ENCODE results near the gene KLB. TPM values are rescaled to one million over a fixed set of nuclear protein-coding genes. Genes with fewer than 3 reads are reported as not detected.

Gene KLB
- polyA plus RNA-seq, 1 donor from 2014 or later, result 0.09 TPM

DNA sequence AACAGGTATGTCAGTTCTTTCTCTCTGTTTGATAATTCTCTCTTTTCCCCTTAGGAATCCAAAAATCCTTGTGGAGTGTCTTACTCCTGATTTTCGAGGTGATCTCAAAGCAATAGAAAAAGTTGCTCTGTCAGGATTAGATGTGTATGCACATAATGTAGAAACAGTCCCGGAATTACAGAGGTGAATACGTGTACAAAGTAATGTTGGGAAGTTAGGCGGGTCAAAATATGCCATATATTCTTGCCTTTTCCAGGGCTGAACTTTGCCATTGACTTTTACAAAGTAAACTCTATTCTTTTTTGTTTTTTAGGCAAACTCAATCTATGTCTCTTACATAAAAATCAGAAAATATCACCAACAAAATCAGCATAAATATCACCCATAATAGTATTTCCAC is 60.7 kb downstream of the KLB start:
- no peaks in the 10 kb centered on the region for H3K27me3 Mint-ChIP-seq
- no peak overlapping the region for H3K27ac Mint-ChIP-seq
- H3K36me3 Mint-ChIP-seq, result peaks cover 1% of the 10 kb centered on the region
- H3K4me1 Mint-ChIP-seq, result peaks cover 6 to 8% (median 7%) of the 10 kb centered on the region in 3 donors
- H3K4me3 Mint-ChIP-seq, result no peak overlapping the region
- H3K9me3 Mint-ChIP-seq, result no peaks in the 10 kb centered on the region

- peaks cover 6 to 8% (median 7%) of the 10 kb centered on the region in 3 donors for H3K4me1 Mint-ChIP-seq
- H3K27ac Mint-ChIP-seq, result peak overlapping the region; percentile 49 to 89 (median 51)
- H3K27me3 Mint-ChIP-seq, result no peaks in the 10 kb centered on the region
- no peaks in the 10 kb centered on the region for H3K9me3 Mint-ChIP-seq
- peak overlapping the region in 3 of 4 donors; percentile 57 to 80 (median 79) for H3K4me3 Mint-ChIP-seq
- peaks cover 1% of the 10 kb centered on the region for H3K36me3 Mint-ChIP-seq
Measured at GRCh38 chr4:39469429-39470077, 62.8 kb downstream of the KLB start.

- Mint-ChIP-seq H3K4me3 (no peak overlapping the region), H3K4me1 (peaks cover 6 to 8% (median 7%) of the 10 kb centered on the region in 3 donors), H3K27ac (peak overlapping the region in 1 of 3 donors; percentile 49), H3K9me3 (no peaks in the 10 kb centered on the region), H3K36me3 (peaks cover 1% of the 10 kb centered on the region), H3K27me3 (no peaks in the 10 kb centered on the region)
Measured at GRCh38 chr4:39470402-39470801, 63.7 kb downstream of the KLB start.

DNA sequence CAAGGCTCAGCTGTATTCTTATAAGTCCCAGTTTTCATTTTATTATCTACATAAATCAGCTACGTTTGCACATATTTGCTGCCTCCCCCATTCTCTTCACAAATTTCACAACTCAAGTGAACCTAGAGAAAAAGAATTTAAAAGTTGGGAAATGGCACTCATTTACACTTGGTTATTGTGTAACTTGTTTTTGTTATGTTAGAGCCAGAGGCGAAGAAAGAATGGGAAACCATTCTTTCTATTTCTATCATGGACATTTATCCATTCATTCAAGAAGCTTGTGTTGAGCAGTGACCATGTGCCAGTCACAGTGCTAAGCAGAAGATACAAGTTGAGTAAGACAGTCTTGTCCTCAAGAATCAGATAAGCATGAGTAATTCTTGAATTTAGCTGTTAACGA is 65.7 kb downstream of the KLB start:
- no peaks in the 10 kb centered on the region for H3K27me3 Mint-ChIP-seq
- peaks cover 1% of the 10 kb centered on the region for H3K36me3 Mint-ChIP-seq
- H3K9me3 Mint-ChIP-seq, result no peaks in the 10 kb centered on the region
- H3K4me3 Mint-ChIP-seq, result no peak overlapping the region
- no peak overlapping the region for H3K27ac Mint-ChIP-seq
- peaks cover 6 to 8% (median 7%) of the 10 kb centered on the region in 3 donors for H3K4me1 Mint-ChIP-seq

- Mint-ChIP-seq H3K27ac (no peak overlapping the region), H3K36me3 (peaks cover 1% of the 10 kb centered on the region), H3K4me3 (no peak overlapping the region), H3K9me3 (no peaks in the 10 kb centered on the region), H3K4me1 (no peaks in the 10 kb centered on the region), H3K27me3 (no peaks in the 10 kb centered on the region)
Measured at GRCh38 chr4:39476187-39476895, 69.6 kb downstream of the KLB start.

- Mint-ChIP-seq H3K27ac (no peak overlapping the region), H3K27me3 (no peaks in the 10 kb centered on the region), H3K36me3 (no peaks in the 10 kb centered on the region), H3K9me3 (peaks cover 0 to 7% (median 6%) of the 10 kb centered on the region in 3 donors), H3K4me3 (no peak overlapping the region), H3K4me1 (no peaks in the 10 kb centered on the region)
Measured at GRCh38 chr4:39480251-39480650, 73.5 kb downstream of the KLB start.

- Mint-ChIP-seq H3K4me3 (no peak overlapping the region), H3K9me3 (peaks cover 0 to 7% (median 7%) of the 10 kb centered on the region in 3 donors), H3K36me3 (no peaks in the 10 kb centered on the region), H3K27me3 (no peaks in the 10 kb centered on the region), H3K4me1 (no peaks in the 10 kb centered on the region), H3K27ac (no peak overlapping the region)
Measured at GRCh38 chr4:39480902-39481695, 74.4 kb downstream of the KLB start.

GRCh38 chr4:39484582-39485272 is 78.0 kb downstream of the KLB start:
- no peaks in the 10 kb centered on the region for H3K4me1 Mint-ChIP-seq
- H3K4me3 Mint-ChIP-seq, result peak overlapping the region in 1 of 4 donors; percentile 34
- no peak overlapping the region for H3K27ac Mint-ChIP-seq
- H3K27me3 Mint-ChIP-seq, result no peaks in the 10 kb centered on the region
- no peaks in the 10 kb centered on the region for H3K36me3 Mint-ChIP-seq
- peaks cover 0 to 7% (median 7%) of the 10 kb centered on the region in 3 donors for H3K9me3 Mint-ChIP-seq

DNA sequence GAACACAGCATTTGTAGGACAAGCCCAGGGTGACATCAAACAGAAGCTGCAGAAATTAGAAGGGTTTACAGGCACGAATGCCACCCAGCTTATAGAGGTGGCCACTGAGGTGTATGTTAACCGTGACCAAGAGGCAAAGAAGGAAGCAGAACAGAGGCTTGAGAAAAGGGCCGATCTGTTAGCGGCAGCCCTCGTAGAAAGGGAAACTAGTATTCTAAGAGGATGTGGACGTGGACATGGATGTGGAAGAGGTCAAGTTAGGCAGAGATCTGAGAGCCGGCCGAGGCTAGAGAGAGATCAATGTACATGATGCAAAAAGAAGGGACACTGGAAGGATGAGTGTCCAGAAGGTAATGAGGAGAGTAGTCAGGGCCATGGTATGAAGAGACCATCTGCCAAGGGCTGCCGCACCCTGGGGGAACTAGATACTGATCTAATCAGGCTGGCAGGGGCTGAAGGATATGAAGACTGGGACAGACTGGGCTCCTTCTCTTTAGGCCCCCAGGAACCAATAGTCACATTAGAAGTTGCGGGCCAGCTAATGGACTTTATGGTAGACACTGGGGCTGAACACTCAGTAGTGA is 79.6 kb downstream of the KLB start:
- H3K27ac Mint-ChIP-seq, result no peak overlapping the region

GRCh38 chr4:39490322-39490721 is 83.6 kb downstream of the KLB start:
- H3K4me1 Mint-ChIP-seq, result peaks cover 0 to 5% (median 3%) of the 10 kb centered on the region in 3 donors
- no peaks in the 10 kb centered on the region for H3K27me3 Mint-ChIP-seq
- H3K4me3 Mint-ChIP-seq, result no peak overlapping the region
- H3K27ac Mint-ChIP-seq, result no peak overlapping the region
- peaks cover 0 to under 1% (median 0%) of the 10 kb centered on the region in 3 donors for H3K9me3 Mint-ChIP-seq
- no peaks in the 10 kb centered on the region for H3K36me3 Mint-ChIP-seq

More for the DNA sequence above, 79.6 kb downstream of the KLB start:
- peaks cover 0 to 5% (median 0%) of the 10 kb centered on the region in 3 donors for H3K4me1 Mint-ChIP-seq
- peaks cover 0 to 7% (median 7%) of the 10 kb centered on the region in 3 donors for H3K9me3 Mint-ChIP-seq
- no peaks in the 10 kb centered on the region for H3K36me3 Mint-ChIP-seq
- no peaks in the 10 kb centered on the region for H3K27me3 Mint-ChIP-seq
- no peak overlapping the region for H3K4me3 Mint-ChIP-seq

DNA sequence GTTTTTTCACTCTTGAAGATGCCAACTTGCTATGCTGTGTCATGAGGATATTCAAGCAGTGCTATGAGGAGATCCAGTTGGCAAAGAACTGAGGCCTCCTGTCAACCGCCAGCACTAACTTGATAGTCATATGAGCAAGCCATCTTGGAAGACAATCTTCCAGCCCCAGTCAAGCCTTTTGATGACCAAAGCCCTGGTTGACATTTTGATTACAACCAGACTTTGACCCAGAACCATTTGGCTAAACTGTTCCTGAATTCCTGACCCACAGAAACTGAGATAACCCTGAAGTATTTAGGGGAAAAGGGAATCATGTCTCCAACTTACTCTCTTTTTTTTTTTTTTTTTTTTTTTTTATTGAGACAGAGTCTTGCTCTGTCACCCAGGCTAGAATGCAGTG is 87.6 kb downstream of the KLB start:
- H3K27ac Mint-ChIP-seq, result no peak overlapping the region
- no peak overlapping the region for H3K4me3 Mint-ChIP-seq
- H3K9me3 Mint-ChIP-seq, result no peaks in the 10 kb centered on the region
- no peaks in the 10 kb centered on the region for H3K27me3 Mint-ChIP-seq
- H3K36me3 Mint-ChIP-seq, result peaks cover 3% of the 10 kb centered on the region
- H3K4me1 Mint-ChIP-seq, result peaks cover 0 to 5% (median 3%) of the 10 kb centered on the region in 3 donors

- peaks cover 0 to 3% (median under 1%) of the 10 kb centered on the region in 3 donors for H3K4me1 Mint-ChIP-seq
- no peaks in the 10 kb centered on the region for H3K27me3 Mint-ChIP-seq
- peaks cover 5% of the 10 kb centered on the region for H3K36me3 Mint-ChIP-seq
- no peak overlapping the region for H3K4me3 Mint-ChIP-seq
- H3K27ac Mint-ChIP-seq, result no peak overlapping the region
- H3K9me3 Mint-ChIP-seq, result no peaks in the 10 kb centered on the region
Measured at GRCh38 chr4:39495446-39496213, 88.9 kb downstream of the KLB start.

DNA sequence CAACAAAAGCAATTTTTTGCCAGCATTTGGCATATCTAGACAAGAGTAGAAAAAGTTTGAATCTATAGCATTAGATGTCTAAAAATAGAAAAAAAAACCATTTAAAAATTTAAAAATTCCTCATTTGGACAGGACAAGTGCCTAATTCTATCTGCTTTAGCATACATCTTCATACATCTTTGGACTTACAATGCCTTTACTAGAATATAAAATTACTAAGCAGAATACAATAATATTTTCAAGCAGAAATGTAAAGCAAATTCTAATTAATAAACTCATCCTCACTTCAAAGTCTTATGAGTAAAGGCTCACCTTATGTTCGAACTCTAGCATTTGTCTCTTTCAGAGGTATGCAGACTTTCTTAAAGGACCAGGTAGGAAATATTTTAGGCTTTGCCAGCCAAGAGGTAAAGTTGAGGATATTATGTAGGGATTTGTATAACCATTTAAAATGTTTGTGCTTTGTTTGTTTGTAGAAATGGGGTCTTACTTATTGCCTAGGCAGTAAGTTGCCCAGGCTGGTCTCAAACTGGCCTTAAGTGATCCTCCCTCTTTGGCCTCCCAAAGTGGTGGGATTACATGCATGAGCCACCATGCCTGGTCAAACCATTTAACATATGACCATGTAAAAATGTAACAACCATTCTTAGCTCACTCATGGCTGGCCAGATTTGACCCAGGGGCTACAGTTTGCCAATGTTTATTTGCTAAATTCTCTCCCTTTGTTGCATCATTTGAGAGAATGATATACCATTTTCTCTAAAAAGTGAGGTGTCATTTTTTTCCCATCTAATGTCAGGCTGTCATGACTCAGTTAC is 91.4 kb downstream of the KLB start:
- no peak overlapping the region for H3K27ac Mint-ChIP-seq
- H3K27me3 Mint-ChIP-seq, result no peaks in the 10 kb centered on the region
- no peaks in the 10 kb centered on the region for H3K9me3 Mint-ChIP-seq
- H3K36me3 Mint-ChIP-seq, result peaks cover 10% of the 10 kb centered on the region
- no peak overlapping the region for H3K4me3 Mint-ChIP-seq
- H3K4me1 Mint-ChIP-seq, result no peaks in the 10 kb centered on the region

Measured in IgD-negative memory B cell (primary cell).